Keratinocyte (primary cell): Measurements from ENCODE around the gene PRKCZ.

Experiments used
- CTCF ChIP-seq, 3 experiments: IDR thresholded peaks in 1 of 3; conservative IDR thresholded peaks in 1 of 3; optimal IDR thresholded peaks in 1 of 3; 2 replicates in 2 of 3; 3 replicates in 1 of 3; pipeline versions ENCODE3 to v1.5.1; 2011; ENCODE audit warnings: low read length in 3 of 3, mild to moderate bottlenecking in 3 of 3, moderate library complexity in 2 of 3, control low read depth in 1 of 3, inconsistent platforms in 1 of 3; ENCODE audit not compliant: insufficient read depth in 2 of 3; ENCODE audit errors: extremely low read depth in 1 of 3
- EZH2 ChIP-seq: IDR thresholded peaks from one replicate; pipeline ENCODE4 v1.6.1; 2012; ENCODE audit warnings: inconsistent platforms, mild to moderate bottlenecking, low read length, moderate library complexity

- TF ChIP-seq CTCF (optimal IDR thresholded peaks at IDR 0.05 in 1 of 3, IDR thresholded peaks at IDR 0.05 in 1 of 3, conservative IDR thresholded peaks at IDR 0.05 in 1 of 3; ENCODE audit: extremely low read depth in 1 of 3, insufficient read depth in 2 of 3, low read length in 3 of 3) (no peak), EZH2 (no peak)
These were observed 94.4 kb downstream of the PRKCZ start for GRCh38 chr1:2144501-2145090.
